Measurements from ENCODE around the gene GIPC2.

GRCh38 chr1:78092643-78093042 is 46.9 kb downstream of the GIPC2 start:
- TF ChIP-seq EP300 (IDR thresholded peaks at IDR 0.05) (no peak), RNF2 (IDR thresholded peaks at IDR 0.05; ENCODE audit: borderline replicate concordance, low read depth) (no peak), CTCF (IDR thresholded peaks at IDR 0.05) (no peak), RAD21 (conservative IDR thresholded peaks at IDR 0.05 in 1 of 2, IDR thresholded peaks at IDR 0.05 in 1 of 2) (no peak), SREBF2 (IDR thresholded peaks at IDR 0.05) (no peak), USF2 (IDR thresholded peaks at IDR 0.05) (no peak), ZNF302 (CRISPR knock-in tag; IDR thresholded peaks at IDR 0.05) (no peak), CEBPB (IDR thresholded peaks at IDR 0.05) (no peak), RFX5 (IDR thresholded peaks at IDR 0.05) (no peak)
